ENCODE results near the gene CNNM2. TPM values are rescaled to one million over a fixed set of nuclear protein-coding genes. Genes with fewer than 3 reads are reported as not detected.
"Not testable (repeated sequence)": the region's sequence is repeated elsewhere in the genome, so short reads cannot be mapped to it uniquely, and the experiment has no call there.

Gene CNNM2
- total RNA-seq, 6 donors from 2014 or later = 6.4 to 33.5 (median 11.7) TPM

- no peak for ATAC-seq (ENCODE audit: low FRiP score in 2 of 2)
- Histone ChIP-seq H3K27me3 (no peaks in the 10 kb centered on the region), H3K4me1 (peaks cover 6 to 15% (median 8%) of the 10 kb centered on the region in 4 donors), H3K36me3 (peaks cover 0 to 15% (median 4%) of the 10 kb centered on the region in 4 donors), H3K4me3 (no peak overlapping the region), H3K9me3 (no peaks in the 10 kb centered on the region), H3K27ac (no peak overlapping the region)
- 91 to 100% methylated on average over 1 of the region's 1 CpG for WGBS, 2 donors
- TF ChIP-seq, protein P1, sequence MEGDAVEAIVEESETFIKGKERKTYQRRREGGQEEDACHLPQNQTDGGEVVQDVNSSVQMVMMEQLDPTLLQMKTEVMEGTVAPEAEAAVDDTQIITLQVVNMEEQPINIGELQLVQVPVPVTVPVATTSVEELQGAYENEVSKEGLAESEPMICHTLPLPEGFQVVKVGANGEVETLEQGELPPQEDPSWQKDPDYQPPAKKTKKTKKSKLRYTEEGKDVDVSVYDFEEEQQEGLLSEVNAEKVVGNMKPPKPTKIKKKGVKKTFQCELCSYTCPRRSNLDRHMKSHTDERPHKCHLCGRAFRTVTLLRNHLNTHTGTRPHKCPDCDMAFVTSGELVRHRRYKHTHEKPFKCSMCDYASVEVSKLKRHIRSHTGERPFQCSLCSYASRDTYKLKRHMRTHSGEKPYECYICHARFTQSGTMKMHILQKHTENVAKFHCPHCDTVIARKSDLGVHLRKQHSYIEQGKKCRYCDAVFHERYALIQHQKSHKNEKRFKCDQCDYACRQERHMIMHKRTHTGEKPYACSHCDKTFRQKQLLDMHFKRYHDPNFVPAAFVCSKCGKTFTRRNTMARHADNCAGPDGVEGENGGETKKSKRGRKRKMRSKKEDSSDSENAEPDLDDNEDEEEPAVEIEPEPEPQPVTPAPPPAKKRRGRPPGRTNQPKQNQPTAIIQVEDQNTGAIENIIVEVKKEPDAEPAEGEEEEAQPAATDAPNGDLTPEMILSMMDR (IDR thresholded peaks at IDR 0.05) = no peak
- TF ChIP-seq POLR2AphosphoS5 (IDR thresholded peaks at IDR 0.05) (no peak), EP300 (IDR thresholded peaks at IDR 0.05) (no peak), POLR2A (IDR thresholded peaks at IDR 0.05) (no peak)
- DNase-seq = no peak
Observed at GRCh38 chr10:103127241-103127640, 209.1 kb downstream of the CNNM2 start.

GRCh38 chr10:103130180-103130579 is 212.1 kb downstream of the CNNM2 start:
- not testable (repeated sequence) for H3K27ac ChIP-seq; H3K4me3 ChIP-seq; ATAC-seq (ENCODE audit: low FRiP score in 2 of 2); DNase-seq; H3K4me1 ChIP-seq; H3K27me3 ChIP-seq; H3K9me3 ChIP-seq
- WGBS, 2 donors = 84 to 87% methylated on average over 4 to 5 of the region's 5 CpGs
- peaks cover 0 to 35% (median 17%) of the 10 kb centered on the region in 4 donors for H3K36me3 ChIP-seq

DNA sequence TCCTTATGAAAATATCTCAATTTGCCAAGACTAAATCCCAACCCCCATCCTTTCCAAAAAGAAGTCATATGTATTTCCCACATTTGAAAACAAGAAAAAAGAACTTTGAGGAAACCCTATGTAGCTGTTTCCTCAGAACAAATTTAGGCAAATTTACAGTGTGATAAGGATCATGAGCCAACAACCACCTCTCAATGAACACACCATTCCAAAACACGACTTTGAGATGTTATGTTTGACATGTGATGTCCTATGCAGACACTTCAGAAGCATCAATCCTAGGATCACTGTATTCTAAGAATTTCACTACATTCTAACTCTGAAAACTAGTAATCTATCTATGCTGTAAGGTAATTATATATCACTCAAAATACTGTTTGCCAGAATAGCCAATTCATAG is 212.8 kb downstream of the CNNM2 start:
- ATAC-seq (ENCODE audit: low FRiP score in 2 of 2) (no peak), DNase-seq (no peak)
- H3K4me1 ChIP-seq = peaks cover 0 to 4% (median 0%) of the 10 kb centered on the region in 4 donors
- H3K36me3 ChIP-seq = peaks cover 0 to 40% (median 23%) of the 10 kb centered on the region in 4 donors
- TF ChIP-seq, protein P1 (IDR thresholded peaks at IDR 0.05) = no peak
- TF ChIP-seq EP300 (IDR thresholded peaks at IDR 0.05) (no peak), POLR2AphosphoS5 (IDR thresholded peaks at IDR 0.05) (no peak), POLR2A (IDR thresholded peaks at IDR 0.05) (no peak)
- no peaks in the 10 kb centered on the region for H3K9me3 ChIP-seq
- 38 to 55% methylated on average over 1 of the region's 1 CpG for WGBS, 2 donors
- no peak overlapping the region for H3K27ac ChIP-seq
- H3K27me3 ChIP-seq = no peaks in the 10 kb centered on the region
- H3K4me3 ChIP-seq = no peak overlapping the region

GRCh38 chr10:103135168-103135567 is 217.1 kb downstream of the CNNM2 start:
- DNase-seq; H3K27ac ChIP-seq; ATAC-seq (ENCODE audit: low FRiP score in 2 of 2); H3K9me3 ChIP-seq; H3K27me3 ChIP-seq; H3K4me1 ChIP-seq; H3K4me3 ChIP-seq: not testable (repeated sequence)
- peaks cover 0 to 67% (median 30%) of the 10 kb centered on the region in 4 donors for H3K36me3 ChIP-seq
- 94 to 95% methylated on average over 3 of the region's 3 CpGs for WGBS, 2 donors

GRCh38 chr10:103139803-103140202 is 221.7 kb downstream of the CNNM2 start:
- H3K27me3 ChIP-seq = no peaks in the 10 kb centered on the region
- H3K4me3 ChIP-seq = no peak overlapping the region
- WGBS, 2 donors = 82 to 94% methylated on average over 3 of the region's 3 CpGs
- TF ChIP-seq, protein P1 (IDR thresholded peaks at IDR 0.05) = no peak
- TF ChIP-seq POLR2AphosphoS5 (IDR thresholded peaks at IDR 0.05) (no peak), EP300 (IDR thresholded peaks at IDR 0.05) (no peak), POLR2A (IDR thresholded peaks at IDR 0.05) (no peak)
- ATAC-seq (ENCODE audit: low FRiP score in 2 of 2) = no peak
- H3K36me3 ChIP-seq = peaks cover 0 to 48% (median 22%) of the 10 kb centered on the region in 4 donors
- DNase-seq = no peak
- H3K27ac ChIP-seq = no peak overlapping the region
- H3K9me3 ChIP-seq = no peaks in the 10 kb centered on the region
- peaks cover 0 to 8% (median 2%) of the 10 kb centered on the region in 4 donors for H3K4me1 ChIP-seq

Small RNA genes lying within 50 kb of the gene (small RNA-seq; reads per million reads assigned to genes)
- gene AS3MT (0 reads per million in 4 donors), gene RF00026 (0 reads per million in 4 donors), gene RF02271 (0 reads per million in 4 donors)

Other genes with a start within 250 kb of the CNNM2 start
- gene ARL3, start 203.9 kb upstream of the CNNM2 start, total RNA-seq = 1 to 10 TPM; 4.6 to 7.9 (median 6.4) TPM
- gene SFXN2, start 203.7 kb upstream of the CNNM2 start, total RNA-seq = 10 to 100 TPM in 2 of 6 donors, 1 to 10 TPM in 4; 3.9 to 28.3 (median 8.0) TPM
- gene WBP1L, start 174.3 kb upstream of the CNNM2 start, total RNA-seq = 10 to 100 TPM; 41.7 to 76.6 (median 54.7) TPM
- 1 to 10 TPM in 5 of 6 donors, not detected in 1; 1.2 to 6.3 (median 2.1) TPM for gene CYP17A1, start 80.9 kb upstream of the CNNM2 start, total RNA-seq
- 10 to 100 TPM; 10.5 to 43.4 (median 23.0) TPM for gene BORCS7, start 64.0 kb upstream of the CNNM2 start, total RNA-seq
- gene AS3MT, start 48.8 kb upstream of the CNNM2 start, total RNA-seq = 1 to 10 TPM; 1.7 to 4.9 (median 2.3) TPM